Lung (tissue), 12 donors: ENCODE data around the gene PVR. TPM values are rescaled to one million over a fixed set of nuclear protein-coding genes. Genes with fewer than 3 reads are reported as not detected.

Source experiments
- ATAC-seq: fragments of 200-7000 bp; cut with Tn5 transposase; one replicate; pipeline ENCODE4 v1.9.1; 2020; ENCODE audit warnings: moderate number of reproducible peaks; ENCODE audit not compliant: insufficient read depth, low FRiP score
- DNase-seq, 3 donors: peaks; one replicate each; pipeline ENCODE4 v3.0.0-alpha.2; 2013 to 2017
- H3K27ac ChIP-seq, 2 donors: one replicate each; pipeline ENCODE4 v1.5.1; 2013; ENCODE audit warnings: mild to moderate bottlenecking in 2 of 2, moderate library complexity in 2 of 2, control low read depth in 1 of 2, inconsistent platforms in 1 of 2, low read depth in 1 of 2, low read length in 1 of 2
- H3K27me3 ChIP-seq, 3 donors: one replicate each; pipeline ENCODE4 v1.5.1; 2013; ENCODE audit warnings: low read length in 2 of 3; ENCODE audit not compliant: control insufficient read depth in 3 of 3, insufficient read depth in 3 of 3
- H3K36me3 ChIP-seq, 4 donors: one replicate each; pipeline ENCODE4 v1.5.1; 2013; ENCODE audit warnings: low read length in 4 of 4, mild to moderate bottlenecking in 1 of 4, moderate library complexity in 1 of 4; ENCODE audit not compliant: control insufficient read depth in 4 of 4, insufficient read depth in 4 of 4
- H3K4me1 ChIP-seq, 5 donors: one replicate each; pipeline ENCODE4 v1.5.1; 2013; ENCODE audit warnings: low read length in 5 of 5, mild to moderate bottlenecking in 2 of 5, moderate library complexity in 1 of 5; ENCODE audit not compliant: control insufficient read depth in 5 of 5, insufficient read depth in 5 of 5
- H3K4me3 ChIP-seq: one replicate; pipeline ENCODE4 v1.5.1; 2013; ENCODE audit warnings: mild to moderate bottlenecking, control low read depth, moderate library complexity
- H3K9ac ChIP-seq, 2 donors: one replicate each; pipeline ENCODE4 v1.5.1; 2013; ENCODE audit warnings: low read length in 2 of 2, control low read depth in 1 of 2; ENCODE audit not compliant: insufficient read depth in 1 of 2
- H3K9me3 ChIP-seq, 4 donors: one replicate each; pipeline ENCODE4 v1.5.1; 2013; ENCODE audit warnings: low read length in 3 of 4, mild to moderate bottlenecking in 1 of 4, moderate library complexity in 1 of 4; ENCODE audit not compliant: control insufficient read depth in 4 of 4, insufficient read depth in 3 of 4
- WGBS, 2 donors: extraction: QIAGEN DNeasy Blood & Tissue Kit; methylation state at CpG; one replicate each; pipeline ENCODE4 v1.1.7; 2013; 5-methylcytosine and 5-hydroxymethylcytosine counted together
- polyA plus RNA-seq, 2 donors: library from polyadenylated mRNA; stranded (reverse); fragments of 200-250 nt; gene quantifications; one replicate each; pipeline ENCODE4 v1.2.1, GENCODE V29; 2013
- total RNA-seq, 2 donors: library from RNA; depleted of rRNA in 1 of 2; stranded (reverse); fragments of >200 nt in 1 of 2; gene quantifications; one replicate each; pipeline ENCODE4 v1.2.1, GENCODE V29; 2014 to 2021
- TF ChIP-seq, protein P1 (sequence below): IDR thresholded peaks from 2 replicates; pipeline ENCODE4 v1.5.1; 2012; ENCODE audit warnings: mild to moderate bottlenecking; ENCODE audit errors: control extremely low read depth, extremely low read depth
- donor health status: control.
- donor health status: control.
- donor health status: Bipolar disorder and iron deficiency.
- donor health status: healthy.
- donor health status: DM: yes; HTN: yes; CAD: no.

PVR gene
- total and polyA plus RNA-seq, 4 donors: 26.4 to 51.6 (median 36.5) TPM

DNA sequence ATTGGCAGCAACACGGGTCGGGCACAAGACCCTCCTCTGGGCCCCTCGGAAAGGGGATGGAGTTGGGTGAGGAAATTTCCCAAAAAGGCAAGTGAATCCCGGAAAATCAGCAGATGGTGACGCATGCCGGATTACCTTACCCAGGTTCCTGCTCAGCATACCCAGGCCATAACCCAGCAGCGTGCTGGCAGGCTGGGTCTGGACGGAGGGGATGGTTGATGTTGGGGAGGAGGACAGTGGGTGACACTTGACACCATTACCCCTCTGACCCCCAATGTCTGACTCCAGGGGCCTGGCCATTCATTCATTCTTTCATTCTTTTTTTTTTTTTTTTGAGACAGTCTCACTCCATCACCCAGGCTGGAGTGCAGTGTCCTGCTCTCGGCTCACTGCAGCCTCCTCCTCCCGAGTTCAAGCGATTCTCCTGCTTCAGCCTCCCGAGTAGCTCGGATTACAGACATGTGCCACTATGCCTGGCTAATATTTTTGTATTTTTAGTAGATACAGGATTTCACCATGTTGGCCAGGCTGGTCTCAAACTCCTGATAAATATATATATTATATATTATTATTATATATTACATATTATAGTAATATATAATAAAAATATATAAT lies 799 bp downstream of the PVR start:
- 8 to 13% methylated on average over 13 of the region's 13 CpGs for WGBS, 2 donors
- H3K36me3 ChIP-seq: peaks cover 0 to 10% (median under 1%) of the 10 kb centered on the region in 4 donors
- H3K4me3 ChIP-seq: peak overlapping the region; percentile 95
- DNase-seq: peak in 2 of 3 donors; percentile 37 to 47
- no peaks in the 10 kb centered on the region for H3K9me3 ChIP-seq
- TF ChIP-seq, protein P1, sequence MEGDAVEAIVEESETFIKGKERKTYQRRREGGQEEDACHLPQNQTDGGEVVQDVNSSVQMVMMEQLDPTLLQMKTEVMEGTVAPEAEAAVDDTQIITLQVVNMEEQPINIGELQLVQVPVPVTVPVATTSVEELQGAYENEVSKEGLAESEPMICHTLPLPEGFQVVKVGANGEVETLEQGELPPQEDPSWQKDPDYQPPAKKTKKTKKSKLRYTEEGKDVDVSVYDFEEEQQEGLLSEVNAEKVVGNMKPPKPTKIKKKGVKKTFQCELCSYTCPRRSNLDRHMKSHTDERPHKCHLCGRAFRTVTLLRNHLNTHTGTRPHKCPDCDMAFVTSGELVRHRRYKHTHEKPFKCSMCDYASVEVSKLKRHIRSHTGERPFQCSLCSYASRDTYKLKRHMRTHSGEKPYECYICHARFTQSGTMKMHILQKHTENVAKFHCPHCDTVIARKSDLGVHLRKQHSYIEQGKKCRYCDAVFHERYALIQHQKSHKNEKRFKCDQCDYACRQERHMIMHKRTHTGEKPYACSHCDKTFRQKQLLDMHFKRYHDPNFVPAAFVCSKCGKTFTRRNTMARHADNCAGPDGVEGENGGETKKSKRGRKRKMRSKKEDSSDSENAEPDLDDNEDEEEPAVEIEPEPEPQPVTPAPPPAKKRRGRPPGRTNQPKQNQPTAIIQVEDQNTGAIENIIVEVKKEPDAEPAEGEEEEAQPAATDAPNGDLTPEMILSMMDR: no peak
- H3K4me1 ChIP-seq: peaks cover 0 to 19% (median 8%) of the 10 kb centered on the region in 5 donors
- peak overlapping the region; percentile 68 to 76 for H3K9ac ChIP-seq
- peak; percentile 37 for ATAC-seq
- peak overlapping the region; percentile 92 to 95 for H3K27ac ChIP-seq
- no peaks in the 10 kb centered on the region for H3K27me3 ChIP-seq

DNA sequence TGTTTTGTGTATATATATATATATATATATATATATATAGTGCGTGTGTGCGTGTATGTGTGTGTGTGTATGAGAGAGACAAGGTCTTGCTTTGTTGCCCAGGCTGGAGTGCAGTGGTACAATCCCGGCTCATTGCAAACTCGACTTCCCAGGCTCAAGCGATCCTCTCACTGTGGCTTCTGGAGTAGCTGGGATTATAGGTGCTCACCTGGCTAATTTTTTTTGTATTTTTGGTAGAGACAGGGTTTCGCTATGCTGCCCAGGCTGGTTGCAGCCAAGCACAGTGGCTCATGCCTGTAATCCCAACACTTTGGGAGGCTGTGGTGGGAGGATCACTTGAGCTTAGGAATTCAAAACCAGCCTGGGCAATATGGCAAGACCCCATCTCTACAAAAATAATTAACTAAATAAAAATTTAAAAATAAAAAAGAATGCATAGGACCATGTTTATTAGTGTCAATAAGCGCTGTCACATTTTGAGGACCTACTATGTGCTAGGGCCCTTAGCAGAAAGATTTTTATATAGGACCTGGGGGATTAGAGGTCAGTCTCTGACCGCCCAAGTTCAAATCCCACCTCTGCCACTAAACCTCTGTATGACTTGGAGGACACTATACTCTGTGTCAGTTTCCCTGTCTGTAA lies 1.8 kb downstream of the PVR start:
- no peaks in the 10 kb centered on the region for H3K27me3 ChIP-seq
- H3K9me3 ChIP-seq: no peaks in the 10 kb centered on the region
- no peak overlapping the region for H3K4me3 ChIP-seq
- ATAC-seq: no peak
- DNase-seq: no peak
- H3K27ac ChIP-seq: no peak overlapping the region
- H3K9ac ChIP-seq: no peak overlapping the region
- 89 to 93% methylated on average over 8 of the region's 8 CpGs for WGBS, 2 donors
- TF ChIP-seq, protein P1: no peak
- H3K4me1 ChIP-seq: peaks cover 0 to 16% (median 8%) of the 10 kb centered on the region in 5 donors
- peaks cover 6 to 17% (median 9%) of the 10 kb centered on the region in 4 donors for H3K36me3 ChIP-seq

DNA sequence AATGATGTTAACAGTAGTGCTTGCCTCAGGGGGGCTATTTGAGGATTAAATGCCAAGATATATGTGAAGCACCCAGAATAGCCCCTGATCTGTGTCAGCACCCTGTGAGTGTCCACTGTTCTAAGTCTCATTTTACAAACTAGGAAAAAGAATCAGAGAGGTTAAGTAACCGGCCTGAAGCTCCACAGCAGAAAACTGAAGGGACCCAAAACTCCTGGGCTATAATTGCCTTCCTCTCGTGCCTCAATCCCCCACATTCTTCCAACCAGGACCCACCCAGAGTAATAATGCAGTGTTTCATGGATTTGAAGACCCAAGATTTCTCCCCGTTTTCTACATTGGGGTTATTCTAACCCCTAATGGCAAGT lies 2.3 kb downstream of the PVR start:
- peaks cover 6 to 21% (median 14%) of the 10 kb centered on the region in 4 donors for H3K36me3 ChIP-seq
- H3K9ac ChIP-seq: no peak overlapping the region
- peaks cover 0 to 15% (median 8%) of the 10 kb centered on the region in 5 donors for H3K4me1 ChIP-seq
- ATAC-seq: no peak
- no peaks in the 10 kb centered on the region for H3K9me3 ChIP-seq
- H3K27me3 ChIP-seq: no peaks in the 10 kb centered on the region
- no peak for DNase-seq
- H3K27ac ChIP-seq: no peak overlapping the region
- H3K4me3 ChIP-seq: no peak overlapping the region
- WGBS, 2 donors: 93 to 99% methylated on average over 3 of the region's 3 CpGs
- TF ChIP-seq, protein P1: no peak
